NCI-H1436 treated with DMSO at 0.1 percent for 48 hours (cell line): ENCODE measurements around the gene BARHL1.

Source experiments
- DNase-seq: peaks from one replicate; lab custom pipeline; 2025; lab: John Stamatoyannopoulos, UW

The BARHL1 gene

DNA sequence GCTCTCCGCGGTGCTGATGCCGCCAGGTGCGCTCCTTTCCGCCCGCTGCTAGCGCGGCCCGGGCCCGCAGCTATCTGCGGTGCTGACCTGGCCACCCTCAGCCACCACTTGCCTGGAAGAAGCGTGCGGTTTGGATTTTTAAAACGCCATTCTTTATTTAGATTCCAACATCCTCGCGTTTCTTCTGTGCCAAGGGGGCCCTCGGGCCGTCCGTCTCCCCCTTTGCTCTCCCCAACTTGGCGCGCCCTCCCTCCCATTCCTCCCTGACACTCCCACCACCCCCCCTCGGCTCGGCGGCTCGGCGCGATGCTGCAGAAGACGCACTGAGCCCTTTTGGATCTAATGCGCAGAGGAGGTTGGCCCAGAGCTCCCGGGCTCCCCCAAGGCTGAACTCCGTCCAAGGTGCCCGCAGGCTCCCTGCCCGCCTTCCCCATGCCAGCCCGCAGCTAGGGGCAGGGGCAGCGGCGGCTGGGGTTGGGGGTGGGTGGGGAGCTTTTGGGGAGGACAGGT, at the start of gene BARHL1:
Gene BARHL1, plus strand, starts transcription at position 331 of the 510 bp plus-strand sequence. CDS start 192 bp downstream, outside the sequence.
- DNase-seq, result no peak

DNA sequence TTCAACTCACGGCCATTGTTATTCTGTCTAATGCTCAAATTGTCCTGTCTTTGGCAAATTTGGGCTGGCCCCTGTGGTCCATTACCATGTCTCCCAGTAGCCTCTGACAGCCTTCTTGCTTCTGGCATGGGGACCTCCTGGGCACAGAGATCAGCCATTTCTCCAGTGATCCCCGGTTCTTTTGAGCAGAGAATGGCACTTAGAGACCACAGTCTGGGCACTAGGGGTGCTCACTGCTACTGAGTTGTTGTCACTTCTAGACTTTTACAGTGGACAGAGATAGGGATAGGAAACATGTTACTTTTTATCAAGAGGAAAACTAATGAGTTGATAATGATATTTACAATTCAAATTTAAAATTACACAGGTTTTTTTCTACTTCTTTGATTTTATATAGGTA, 47.6 kb upstream of the BARHL1 start:
- DNase-seq, result no peak

DNA sequence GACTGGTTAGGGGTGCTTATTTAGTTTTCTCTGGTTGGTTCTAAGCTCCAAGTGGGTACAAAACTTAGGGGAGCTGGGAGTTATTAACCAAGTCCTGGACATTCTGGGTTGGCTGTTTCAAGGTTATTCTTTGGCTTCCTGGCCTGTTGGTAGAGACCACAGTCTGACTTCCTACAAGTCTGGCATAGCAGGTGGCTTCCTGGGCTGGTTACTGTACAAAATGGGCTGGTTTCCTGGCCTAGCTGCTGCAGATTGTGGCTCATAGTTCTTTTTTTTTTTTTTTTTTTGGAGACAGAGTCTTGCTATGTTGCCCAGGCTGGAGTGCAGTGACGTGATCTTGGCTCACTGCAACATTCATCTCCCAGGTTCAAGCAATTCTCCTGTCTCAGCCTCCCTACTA, 46.3 kb upstream of the BARHL1 start:
- no peak for DNase-seq

DNA sequence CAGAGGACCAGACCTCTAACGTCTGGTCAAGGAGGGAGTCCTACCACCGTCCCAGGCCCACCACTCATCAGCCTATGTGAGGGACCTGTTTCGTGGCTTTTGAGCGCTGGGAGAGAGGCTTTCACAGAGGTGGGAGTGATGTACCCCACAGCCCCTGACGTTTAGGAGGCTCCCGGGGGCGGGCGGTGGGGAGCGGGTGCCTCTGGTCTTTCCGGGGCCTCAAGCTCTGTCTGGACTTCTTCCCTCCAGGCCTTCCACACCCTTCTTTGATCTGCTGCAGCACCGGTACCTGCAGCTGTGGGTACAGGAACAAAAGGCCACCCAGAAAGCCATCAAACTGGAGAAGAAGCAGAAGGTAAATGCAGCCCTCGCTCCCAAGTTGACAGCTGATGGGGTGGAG, 45.1 kb upstream of the BARHL1 start:
- no peak for DNase-seq

DNA sequence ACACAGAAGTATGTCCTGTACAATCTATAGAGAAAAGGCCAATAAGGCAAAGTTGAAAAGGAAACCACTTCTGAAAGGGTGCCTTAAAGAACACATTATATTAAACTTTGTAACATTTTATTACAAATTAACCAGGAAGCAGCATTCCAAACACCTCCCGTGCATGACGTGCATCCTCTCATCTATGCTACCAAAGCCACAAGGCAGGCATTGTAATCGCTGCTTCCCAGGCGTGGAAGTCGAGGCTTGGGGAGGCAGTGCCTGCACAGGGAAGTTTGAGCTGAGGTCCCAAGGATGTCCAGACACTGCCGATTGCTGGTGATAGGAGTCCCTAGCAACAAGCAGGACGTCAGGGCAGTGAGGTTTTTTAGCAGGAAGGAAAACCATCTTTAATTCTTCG, 44.3 kb upstream of the BARHL1 start:
- no peak for DNase-seq

DNA sequence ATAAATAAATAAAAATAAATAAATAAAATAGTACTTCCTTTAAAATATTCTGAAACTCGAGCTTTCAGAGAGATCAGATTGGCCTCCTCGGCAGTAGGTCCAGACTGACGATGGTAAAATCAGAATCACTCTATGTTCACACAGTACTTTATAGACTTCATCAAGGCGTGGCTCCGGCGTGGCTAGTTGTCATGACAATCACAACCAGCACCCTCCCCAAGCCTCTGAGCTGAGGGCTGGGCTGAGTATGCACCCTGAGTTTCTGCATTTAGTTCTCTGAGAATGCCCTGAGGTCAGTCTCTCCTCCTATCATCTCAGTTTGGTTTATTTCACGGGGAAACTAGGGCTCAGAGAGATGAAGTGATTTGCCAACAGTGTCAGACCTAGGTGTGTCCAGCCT, 43.3 kb upstream of the BARHL1 start:
- DNase-seq, result no peak

DNA sequence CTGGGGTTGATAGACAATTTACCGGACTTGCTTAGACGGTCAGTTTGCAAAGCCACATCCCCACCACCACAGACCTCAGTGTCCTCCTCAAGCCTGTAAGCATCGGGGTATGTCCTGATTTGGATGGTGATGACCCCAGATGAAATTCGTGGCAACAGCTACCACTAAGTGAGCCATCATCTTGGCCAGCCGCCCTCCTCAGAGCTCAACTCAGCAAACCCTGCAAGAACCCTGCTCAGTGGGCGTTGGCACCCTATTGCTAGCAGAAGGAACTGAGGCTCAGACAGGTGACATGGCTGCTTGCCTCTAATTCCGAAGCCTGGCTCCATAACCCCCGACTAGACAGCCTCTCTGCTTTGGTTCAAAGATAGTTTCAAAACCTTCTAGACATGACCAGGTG, 41.4 kb upstream of the BARHL1 start:
- no peak for DNase-seq

DNA sequence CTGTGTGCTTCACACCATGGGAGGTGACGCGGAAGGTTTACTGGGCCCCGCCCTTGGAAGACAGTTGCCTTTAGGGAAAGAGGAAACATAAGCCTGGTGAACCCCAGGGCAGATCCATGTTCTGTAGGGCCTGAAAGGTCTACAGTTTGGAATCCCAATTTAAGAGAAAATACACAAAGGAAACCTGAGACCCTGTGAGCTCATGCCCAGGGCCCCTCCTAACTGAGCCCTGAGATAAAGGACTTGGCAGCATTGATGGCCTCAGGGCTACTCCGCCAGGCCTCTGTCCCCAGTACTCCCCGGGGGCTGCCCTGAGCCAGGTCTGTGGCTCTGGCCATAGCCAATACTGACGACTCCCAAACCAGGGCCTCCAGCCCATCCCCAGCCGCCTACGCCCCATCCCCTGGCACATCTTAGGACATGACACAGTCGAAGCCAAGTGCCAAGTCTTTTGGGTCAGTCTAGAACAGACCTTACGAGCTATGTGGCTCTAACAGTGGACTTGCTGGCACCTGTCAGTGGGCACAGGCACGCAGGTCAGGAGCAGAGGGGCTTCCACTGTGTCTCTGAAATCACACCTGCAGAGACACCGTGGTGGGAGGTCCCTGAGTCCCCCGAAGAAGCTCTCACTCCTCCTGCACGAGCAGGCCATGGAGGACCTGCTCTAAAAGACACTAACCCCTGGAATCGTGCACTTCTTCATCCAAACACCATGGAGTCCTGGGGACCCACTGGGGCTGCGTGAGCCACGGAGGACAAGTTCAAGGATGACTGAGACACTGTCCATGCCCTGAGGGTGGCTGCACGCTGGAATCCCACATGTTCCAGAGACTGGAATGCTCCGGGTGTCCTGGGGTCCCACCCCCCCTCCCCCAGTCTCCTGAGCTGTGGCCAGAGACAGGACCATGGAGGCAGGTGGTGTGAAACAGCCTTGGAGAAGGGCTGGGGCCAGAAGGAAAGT, 40.3 kb upstream of the BARHL1 start:
- DNase-seq, result no peak

DNA sequence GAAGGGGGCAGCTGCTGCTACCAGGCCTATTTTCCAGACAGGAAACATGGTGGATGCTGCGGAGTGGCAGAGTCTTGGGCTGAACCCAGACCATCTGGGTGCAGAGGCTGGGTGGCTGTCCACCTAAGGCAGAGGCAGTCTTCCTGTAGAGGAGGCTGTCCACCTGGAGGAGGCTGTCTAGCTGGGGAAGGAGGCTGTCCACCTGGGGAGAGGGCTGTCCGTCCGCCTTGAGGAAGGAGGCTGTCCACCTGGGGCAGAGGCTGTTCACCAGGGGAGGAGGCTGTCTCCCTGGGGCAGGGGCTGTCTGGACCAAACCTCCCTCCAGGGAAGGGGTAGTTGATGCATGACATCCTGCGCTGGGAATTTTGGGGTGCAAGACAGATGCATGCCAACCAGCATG, 39.2 kb upstream of the BARHL1 start:
- no peak for DNase-seq

DNA sequence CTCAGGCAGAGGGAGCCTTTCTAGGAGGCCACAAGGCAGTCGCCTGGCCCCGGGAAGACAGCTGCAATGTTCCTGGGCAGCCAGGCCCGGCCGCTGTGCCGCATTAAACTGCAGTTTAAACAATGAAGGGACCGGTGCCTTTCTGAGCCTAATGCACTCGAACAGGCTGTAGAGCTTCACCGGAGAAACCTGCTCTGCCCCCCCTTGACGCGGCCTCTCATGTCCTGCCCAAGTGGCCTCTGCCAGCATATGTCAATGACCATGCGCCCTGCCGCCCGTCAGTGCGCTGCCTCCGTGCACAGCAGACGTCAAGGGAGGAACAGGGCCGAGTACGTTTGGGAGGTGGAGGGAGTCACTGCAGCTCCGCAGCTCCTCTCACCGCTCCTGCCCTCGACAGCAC, 38.4 kb upstream of the BARHL1 start:
- no peak for DNase-seq

DNA sequence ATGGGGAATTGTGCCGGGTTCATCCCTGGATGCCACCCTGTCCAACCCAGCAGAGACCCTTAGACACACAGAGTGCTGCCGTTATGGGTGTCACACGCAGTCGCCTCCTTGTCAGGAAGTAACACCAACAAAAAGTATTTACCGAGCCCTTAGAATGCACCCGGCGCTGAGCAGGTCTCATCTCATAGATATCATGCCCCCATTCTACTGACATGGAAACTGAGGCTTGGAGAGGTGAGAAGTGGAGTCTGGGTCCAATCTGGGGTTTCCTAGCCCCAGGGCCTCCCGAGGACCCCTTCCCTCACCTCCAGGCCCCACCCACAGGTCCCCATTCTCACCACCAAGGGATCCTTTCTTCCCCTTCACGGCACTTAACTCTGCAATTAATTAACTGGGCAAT, 36.8 kb upstream of the BARHL1 start:
- DNase-seq, result no peak

DNA sequence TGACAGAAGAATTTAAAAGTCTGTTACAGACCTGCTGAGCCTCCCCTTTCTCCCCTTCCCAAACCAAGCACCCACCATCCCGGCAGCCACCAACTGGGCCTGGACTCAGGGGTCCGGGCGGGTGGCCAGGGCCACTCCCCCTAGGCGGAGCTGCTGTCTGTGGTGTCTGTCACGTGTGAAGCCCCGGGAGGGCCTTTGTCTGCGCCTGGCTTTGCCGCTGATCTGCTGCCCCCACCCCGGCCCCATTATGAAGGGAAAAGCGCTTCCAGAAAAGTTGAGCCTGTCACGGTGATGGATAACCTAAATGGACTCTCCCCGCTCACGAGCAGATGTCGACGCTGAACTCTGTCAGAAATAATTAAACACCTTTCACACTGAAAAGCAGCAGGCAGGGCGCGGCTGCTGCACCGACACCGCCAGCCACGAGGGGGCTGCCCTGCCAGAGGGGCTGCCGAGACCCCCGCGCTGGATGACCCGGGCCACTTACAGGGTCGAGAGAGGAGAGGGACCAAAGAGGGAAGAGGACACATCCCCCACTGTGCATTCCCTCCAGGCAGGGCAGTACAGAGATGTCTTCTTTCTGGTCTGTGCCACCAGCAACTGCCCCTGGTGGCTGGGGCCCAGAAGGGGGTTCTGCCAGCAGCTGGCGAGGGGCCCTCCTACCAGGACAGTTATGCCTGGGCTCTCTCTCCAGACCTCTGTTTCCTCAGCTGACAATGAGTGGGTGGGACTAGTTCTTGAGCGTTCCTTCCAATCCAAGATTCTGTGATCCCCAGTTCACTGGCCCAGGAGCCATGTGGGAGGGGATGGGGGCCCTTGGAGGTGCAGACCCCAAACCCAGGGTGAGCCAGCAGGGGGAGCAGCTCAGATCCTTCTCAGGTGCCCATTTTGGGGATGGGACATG, 36.0 kb upstream of the BARHL1 start:
- DNase-seq, result peak; percentile 37

DNA sequence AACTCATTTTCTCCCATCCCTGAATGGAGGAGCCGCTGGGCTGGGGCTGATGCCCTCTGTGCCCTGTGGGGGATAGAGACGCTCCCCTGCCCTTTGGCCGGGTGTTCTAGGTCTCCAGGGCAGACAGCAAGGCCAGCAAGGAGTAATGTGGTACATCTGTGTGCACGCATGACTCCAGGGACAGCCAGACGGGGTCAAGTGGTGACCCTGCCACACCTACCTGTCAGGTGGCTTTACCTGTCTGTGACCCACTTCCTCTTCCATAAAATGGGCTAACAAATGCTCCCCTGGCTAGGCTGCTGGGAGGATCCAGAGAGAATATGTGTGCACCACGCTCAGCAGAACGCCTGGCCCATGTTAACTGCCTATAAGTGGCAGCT, 35.4 kb upstream of the BARHL1 start:
- DNase-seq, result no peak

DNA sequence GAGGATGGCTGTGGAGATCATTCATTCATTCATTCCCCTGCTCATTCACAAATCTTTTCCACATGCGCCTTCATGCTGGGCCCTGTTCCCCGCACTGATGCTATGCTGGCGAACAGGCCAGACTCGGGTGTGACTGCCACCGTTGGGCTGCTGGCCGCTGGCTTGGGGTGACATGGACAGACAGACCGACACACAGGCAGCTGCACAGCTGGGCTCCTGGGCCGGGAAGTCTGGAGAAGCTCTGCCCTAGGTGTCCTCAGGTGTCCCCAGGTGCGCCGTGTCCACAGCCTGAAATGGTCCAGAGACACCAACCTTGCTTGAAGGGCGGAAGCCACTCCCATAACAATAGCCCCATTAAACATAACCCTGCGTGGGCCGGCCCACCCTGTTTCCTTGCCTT, 35.0 kb upstream of the BARHL1 start:
- no peak for DNase-seq

DNA sequence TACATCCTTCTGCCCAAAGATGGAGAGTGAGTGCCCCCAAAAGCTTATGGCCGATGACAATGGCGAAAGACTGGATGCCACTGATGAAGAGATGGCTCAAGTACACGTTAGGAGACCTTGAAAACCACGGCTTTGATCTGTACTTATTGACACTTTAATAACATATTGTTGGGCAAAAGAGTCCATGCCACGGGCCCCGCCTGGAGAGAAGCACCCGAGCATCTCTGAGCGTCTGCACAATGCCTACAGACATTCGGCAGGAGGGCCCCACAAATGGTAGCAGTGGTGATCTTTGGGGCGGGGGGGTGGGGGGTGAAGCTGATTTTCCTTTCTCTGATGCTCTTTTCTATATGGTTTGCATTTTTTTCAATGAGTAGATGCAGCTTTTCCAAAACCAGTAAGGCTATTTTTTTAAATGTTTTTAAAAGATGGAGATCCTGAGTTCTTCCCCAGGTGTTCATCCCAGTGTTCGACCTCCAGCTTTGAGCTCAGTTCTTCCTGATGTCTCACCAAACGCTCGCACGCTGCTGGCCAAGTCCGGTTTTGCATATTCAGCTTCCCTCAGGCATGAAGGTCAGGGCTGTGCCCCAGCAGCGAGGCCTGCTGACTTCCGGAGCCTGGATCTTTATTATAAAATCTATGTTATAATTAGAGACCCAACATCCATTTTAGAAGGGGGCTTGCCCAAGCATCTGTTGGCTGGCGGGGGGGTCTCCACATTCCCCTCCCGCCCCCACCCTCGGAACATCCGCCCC, 34.3 kb upstream of the BARHL1 start:
- no peak for DNase-seq

DNA sequence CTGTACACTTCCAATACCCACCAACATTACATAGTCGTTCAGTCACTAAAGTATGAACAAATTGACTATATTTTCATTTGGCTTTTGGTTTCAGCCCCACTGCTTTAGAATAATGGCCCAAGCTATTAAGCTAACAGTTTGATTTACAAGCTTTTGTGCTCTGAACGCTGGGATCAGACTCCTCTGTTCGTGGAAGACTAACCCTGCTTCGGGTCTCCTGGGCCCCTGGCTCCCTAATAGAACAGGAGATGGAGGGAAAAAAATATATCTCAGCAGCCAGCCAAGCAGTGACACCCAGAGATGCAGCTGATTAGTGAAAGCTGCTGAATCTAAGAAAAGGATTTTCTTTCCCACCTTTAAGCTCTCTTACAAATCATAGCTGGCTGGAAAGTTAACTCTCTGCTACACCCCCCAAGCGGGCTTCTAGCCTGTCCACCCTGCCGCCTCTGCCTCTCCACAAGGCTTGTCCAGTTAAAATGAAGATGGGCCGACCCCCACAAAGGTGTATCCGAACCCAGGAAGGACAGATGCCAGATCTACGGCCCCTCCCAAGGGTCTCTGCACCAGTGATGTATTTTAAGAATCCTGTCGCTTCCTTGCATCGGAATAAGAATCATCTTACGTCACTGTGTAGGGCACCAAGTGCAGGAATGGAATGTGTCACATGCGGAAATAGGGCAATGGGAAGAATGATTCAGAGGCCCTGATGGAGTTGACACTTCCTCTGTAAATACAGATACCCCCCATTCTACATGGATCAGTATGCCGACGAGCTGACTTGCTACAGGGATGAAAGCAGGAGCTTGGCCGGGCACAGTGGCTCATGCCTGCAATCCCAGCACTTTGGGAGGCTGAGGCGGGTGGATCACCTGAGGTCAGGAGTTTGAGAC, 33.4 kb upstream of the BARHL1 start:
- DNase-seq, result no peak

DNA sequence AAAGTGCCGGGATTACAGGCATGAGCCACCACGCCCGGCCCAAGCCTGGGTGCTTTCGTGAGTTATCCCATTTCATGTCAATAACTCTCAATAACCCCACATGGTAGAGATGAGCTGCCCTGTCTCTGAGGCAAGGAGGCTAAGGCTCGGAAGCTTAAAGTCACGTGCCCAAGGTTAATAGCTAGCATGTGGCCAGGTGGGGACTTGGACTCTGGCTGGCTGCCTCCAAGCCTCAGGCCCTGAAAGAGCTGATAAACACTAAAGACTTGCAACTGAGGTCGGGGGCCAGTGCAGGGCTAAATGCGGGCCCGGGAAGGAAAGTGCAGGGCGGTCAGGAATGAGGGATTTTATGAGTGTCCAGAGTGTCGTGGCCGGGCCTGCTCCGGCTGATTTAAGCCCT, 30.9 kb upstream of the BARHL1 start:
- DNase-seq, result no peak

DNA sequence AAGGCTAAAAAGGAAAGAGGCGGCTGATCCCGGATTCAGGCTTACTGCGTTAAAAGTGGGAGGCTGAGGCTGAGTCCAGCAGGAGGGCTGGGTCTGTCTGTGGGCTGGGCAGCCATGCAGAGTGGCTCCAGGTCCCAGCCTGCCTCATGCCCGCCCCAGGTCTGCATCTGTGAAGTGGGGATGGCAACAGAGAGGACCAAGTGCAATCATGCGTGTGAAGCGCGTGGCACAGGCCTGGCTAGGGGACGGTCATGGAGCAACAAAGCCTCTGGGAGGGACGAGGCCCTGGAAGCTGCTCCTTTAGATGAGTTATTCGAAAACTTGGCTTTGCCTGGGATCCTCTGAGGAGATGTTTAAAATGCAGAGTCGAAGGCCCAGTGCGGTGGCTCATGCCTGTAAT, 30.4 kb upstream of the BARHL1 start:
- DNase-seq, result no peak

DNA sequence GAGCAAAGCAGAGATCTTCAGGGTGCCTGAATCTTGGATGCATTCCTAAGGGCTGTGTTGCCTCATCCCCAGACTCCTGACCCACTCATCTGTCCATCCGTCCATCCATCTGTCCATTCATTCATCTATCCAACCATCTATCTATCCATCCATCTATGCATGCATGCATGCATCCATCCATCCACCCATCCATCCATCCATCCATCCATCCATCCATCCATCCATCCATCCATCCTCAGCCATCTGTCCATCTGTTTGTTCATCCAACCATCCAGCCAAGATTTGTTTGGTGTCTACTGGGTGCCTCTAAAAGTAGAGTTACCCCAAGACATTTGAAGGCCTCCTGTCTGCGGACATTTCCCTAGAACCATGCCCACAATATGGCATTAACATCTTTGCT, 27.7 kb upstream of the BARHL1 start:
- DNase-seq, result no peak

DNA sequence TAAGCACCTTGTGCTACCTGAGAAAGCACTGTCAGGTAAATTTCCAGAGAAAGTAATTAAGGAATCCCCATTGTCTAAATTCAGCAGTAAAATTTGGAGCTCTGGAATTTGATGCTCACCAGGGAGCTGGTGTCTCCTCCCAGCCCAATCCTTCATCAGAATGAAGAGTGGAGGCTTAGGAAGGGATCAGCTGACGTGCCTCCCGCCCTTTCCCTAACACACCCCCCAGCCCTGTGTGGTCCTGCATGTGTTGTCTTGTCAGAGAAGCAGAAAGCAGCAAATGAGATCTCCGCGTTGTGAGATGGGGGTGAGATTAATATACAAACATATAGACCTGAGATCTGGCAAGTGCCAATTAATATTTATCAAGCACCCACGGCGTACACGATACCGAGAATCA, 26.9 kb upstream of the BARHL1 start:
- no peak for DNase-seq

DNA sequence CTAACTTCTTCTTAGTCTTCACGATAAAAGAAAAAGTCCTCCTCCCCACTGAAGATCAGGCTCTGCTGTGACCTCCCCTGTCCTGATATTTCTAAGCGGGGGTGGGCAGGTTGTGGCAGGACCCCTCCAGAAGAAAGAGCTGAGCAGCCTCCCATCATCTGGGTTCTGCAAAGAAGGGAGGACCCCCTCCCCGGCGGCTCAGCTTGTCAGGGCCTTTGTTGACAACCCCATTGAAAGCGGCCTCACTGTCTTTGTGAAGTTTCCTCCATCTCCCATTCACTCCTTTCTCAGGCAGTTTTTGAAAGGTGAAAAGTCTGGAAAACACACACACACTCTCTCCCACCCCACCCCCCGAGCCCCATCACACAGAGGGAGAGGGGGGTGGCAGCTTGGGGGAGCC, 26.2 kb upstream of the BARHL1 start:
- no peak for DNase-seq
